H1 (cell line): ENCODE data around the gene HNRNPM. TPM values are rescaled to one million over a fixed set of nuclear protein-coding genes. Genes with fewer than 3 reads are reported as not detected.

Experiments used
- CTCF ChIA-PET: fragments of 300-600 bp; sonication (Branson Sonifier 250); formaldehyde crosslinking; loops from one replicate; lab custom pipeline; 2021; ENCODE audit not compliant: partially characterized antibody; lab: Charles Lee
- POLR2A ChIA-PET: fragments of 300-600 bp; sonication (Branson Sonifier 250); formaldehyde crosslinking; loops from one replicate; lab custom pipeline; 2021; ENCODE audit warnings: inconsistent platforms; ENCODE audit not compliant: partially characterized antibody; lab: Charles Lee
- DNase-seq, 2 experiments: peaks; one replicate each; pipeline versions ENCODE4 v3.0.0 to v3.0.0-alpha.2; 2010 to 2022; ENCODE audit warnings: low spot score in 2 of 2, low read depth in 1 of 2, mixed read lengths in 1 of 2
- FAIRE-seq: peaks from 2 replicates; lab custom pipeline; 2011; peaks lifted over from hg19 to GRCh38; lab: Jason Lieb, UNC
- H2AFZ ChIP-seq: 2 replicates; pipeline ENCODE4 v1.8.1; 2012; ENCODE audit warnings: low read length, inconsistent platforms
- H2AK5ac ChIP-seq: 2 replicates; pipeline ENCODE4 v1.6.1; 2013; ENCODE audit warnings: low read depth, low read length
- H2BK120ac ChIP-seq: replicated peaks from 2 replicates; pipeline ENCODE3; 2013; ENCODE audit warnings: low read depth, low read length, inconsistent platforms
- H2BK12ac ChIP-seq: 2 replicates; pipeline ENCODE4 v1.6.1; 2013; ENCODE audit warnings: low read depth, low read length
- H2BK15ac ChIP-seq: 2 replicates; pipeline ENCODE4 v1.6.1; 2013; ENCODE audit warnings: low read length
- H2BK20ac ChIP-seq: 2 replicates; pipeline ENCODE4 v1.6.1; 2013; ENCODE audit warnings: low read length
- H2BK5ac ChIP-seq: 2 replicates; pipeline ENCODE4 v1.6.1; 2013; ENCODE audit warnings: low read depth, low read length
- H3K14ac ChIP-seq: 2 replicates; pipeline ENCODE4 v1.6.1; 2013; ENCODE audit warnings: inconsistent platforms; ENCODE audit not compliant: insufficient read length
- H3K18ac ChIP-seq: 2 replicates; pipeline ENCODE4 v1.6.1; 2013; ENCODE audit warnings: low read length; ENCODE audit errors: extremely low read depth
- H3K23ac ChIP-seq: 2 replicates; pipeline ENCODE4 v1.6.1; 2013; ENCODE audit warnings: inconsistent platforms; ENCODE audit not compliant: insufficient read length
- H3K23me2 ChIP-seq: 2 replicates; pipeline ENCODE4 v1.6.1; 2013; ENCODE audit warnings: low read depth, low read length
- H3K27ac ChIP-seq: 2 replicates; pipeline ENCODE4 v1.6.1; 2011; ENCODE audit warnings: low read depth, low read length, inconsistent platforms
- H3K27me3 ChIP-seq, 4 experiments: replicated peaks in 1 of 4; 1 replicate in 1 of 4; 2 replicates in 3 of 4; pipeline versions ENCODE4 v1.6.1 to v1.8.1; 2011 to 2013; ENCODE audit warnings: low read length in 3 of 4, mild to moderate bottlenecking in 3 of 4, inconsistent platforms in 2 of 4, mixed read lengths in 2 of 4, moderate library complexity in 1 of 4; ENCODE audit not compliant: control insufficient read depth in 3 of 4, insufficient read depth in 3 of 4; ENCODE audit errors: extremely low read depth in 1 of 4
- H3K36me3 ChIP-seq, 4 experiments: 2 replicates each; pipeline versions ENCODE4 v1.6.1 to v1.8.1; 2011 to 2013; ENCODE audit warnings: mild to moderate bottlenecking in 4 of 4, low read length in 3 of 4, moderate library complexity in 2 of 4, control low read depth in 1 of 4, inconsistent platforms in 1 of 4; ENCODE audit not compliant: insufficient read depth in 4 of 4, control insufficient read depth in 2 of 4
- H3K4ac ChIP-seq: replicated peaks from 2 replicates; pipeline ENCODE3; 2013; ENCODE audit warnings: low read length, low read depth, mixed read lengths, inconsistent platforms; ENCODE audit not compliant: insufficient read length
- H3K4me1 ChIP-seq, 4 experiments: replicated peaks in 1 of 4; 1 replicate in 1 of 4; 2 replicates in 3 of 4; pipeline versions ENCODE4 v1.6.1 to v1.8.1; 2011 to 2013; ENCODE audit warnings: low read length in 3 of 4, inconsistent platforms in 2 of 4, mixed read lengths in 1 of 4; ENCODE audit not compliant: insufficient read depth in 4 of 4, control insufficient read depth in 3 of 4
- H3K4me2 ChIP-seq, 2 experiments: 2 replicates each; pipeline versions ENCODE4 v1.6.1 to v1.8.1; 2011 to 2013; ENCODE audit warnings: low read depth in 2 of 2, low read length in 2 of 2, control low read depth in 1 of 2, inconsistent platforms in 1 of 2, mild to moderate bottlenecking in 1 of 2; ENCODE audit not compliant: insufficient read depth in 1 of 2
- H3K4me3 ChIP-seq, 4 experiments: fragments of 200-600, 300-600 bp in 1 of 4; sonication (generic), shearing (Covaris generic), sonication (Bioruptor Twin) in 1 of 4; 2 replicates each; pipeline versions ENCODE4 v1.5.1 to v1.8.1; 2011 to 2016; ENCODE audit warnings: low read length in 4 of 4, low read depth in 3 of 4, control low read depth in 2 of 4, inconsistent platforms in 2 of 4, mild to moderate bottlenecking in 2 of 4, mixed read lengths in 1 of 4, moderate library complexity in 1 of 4; ENCODE audit not compliant: insufficient read depth in 2 of 4; ENCODE audit errors: extremely low read depth in 1 of 4
- H3K56ac ChIP-seq: replicated peaks from 2 replicates; pipeline ENCODE3; 2013; ENCODE audit warnings: low read depth, mild to moderate bottlenecking, mixed read lengths, low read length, inconsistent platforms; ENCODE audit not compliant: insufficient read length
- H3K79me1 ChIP-seq: 2 replicates; pipeline ENCODE4 v1.6.1; 2013; ENCODE audit warnings: low read depth, low read length, control low read depth
- H3K79me2 ChIP-seq, 2 experiments: 2 replicates each; pipeline versions ENCODE4 v1.6.1 to v1.8.1; 2012 to 2013; ENCODE audit warnings: low read length in 2 of 2, mild to moderate bottlenecking in 2 of 2, inconsistent platforms in 1 of 2; ENCODE audit not compliant: insufficient read depth in 2 of 2, control insufficient read depth in 1 of 2
- H3K9ac ChIP-seq, 4 experiments: replicated peaks in 1 of 4; 1 replicate in 1 of 4; 2 replicates in 3 of 4; pipeline versions ENCODE4 v1.6.1 to v1.8.1; 2011 to 2013; ENCODE audit warnings: low read depth in 3 of 4, low read length in 3 of 4, control low read depth in 2 of 4, mild to moderate bottlenecking in 2 of 4, moderate library complexity in 2 of 4, inconsistent platforms in 1 of 4; ENCODE audit errors: extremely low read depth in 1 of 4
- H3K9me3 ChIP-seq, 2 experiments: 2 replicates each; pipeline versions ENCODE4 v1.6.1 to v1.8.1; 2012 to 2013; ENCODE audit warnings: mild to moderate bottlenecking in 2 of 2, moderate library complexity in 2 of 2, control low read depth in 1 of 2, inconsistent platforms in 1 of 2, low read depth in 1 of 2, low read length in 1 of 2, mixed read lengths in 1 of 2; ENCODE audit not compliant: insufficient read depth in 2 of 2
- H4K20me1 ChIP-seq, 2 experiments: replicated peaks in 1 of 2; 2 replicates each; pipeline versions ENCODE3 to v1.8.1; 2011 to 2013; ENCODE audit warnings: inconsistent platforms in 2 of 2, low read length in 2 of 2, mild to moderate bottlenecking in 1 of 2; ENCODE audit not compliant: insufficient read depth in 2 of 2, control insufficient read depth in 1 of 2
- H4K5ac ChIP-seq: 2 replicates; pipeline ENCODE4 v1.6.1; 2013; ENCODE audit warnings: low read length, low read depth, mixed read lengths, inconsistent platforms; ENCODE audit not compliant: insufficient read length
- H4K8ac ChIP-seq: 2 replicates; pipeline ENCODE4 v1.8.0; 2013; ENCODE audit warnings: mild to moderate bottlenecking, moderate library complexity, low read length, inconsistent platforms; ENCODE audit not compliant: insufficient read depth; ENCODE audit errors: extremely low read depth
- H4K91ac ChIP-seq: replicated peaks from 2 replicates; pipeline ENCODE3; 2013; ENCODE audit warnings: low read length, mixed read lengths, inconsistent platforms; ENCODE audit not compliant: insufficient read length
- CEBPB ChIP-seq: IDR thresholded peaks from 2 replicates; pipeline ENCODE4 v1.6.1; 2012; ENCODE audit warnings: low read depth, low read length
- GABPA ChIP-seq: IDR thresholded peaks from 2 replicates; pipeline ENCODE4 v1.6.1; 2011; ENCODE audit warnings: mild to moderate bottlenecking, low read length, moderate library complexity, borderline replicate concordance; ENCODE audit not compliant: insufficient read depth
- NRF1 ChIP-seq: IDR thresholded peaks from 2 replicates; pipeline ENCODE4 v1.6.1; 2011; ENCODE audit warnings: mild to moderate bottlenecking, low read depth, low read length, improper control_type of control experiment
- POU5F1 ChIP-seq: IDR thresholded peaks from 2 replicates; pipeline ENCODE4 v1.6.1; 2011; ENCODE audit warnings: low read depth, mild to moderate bottlenecking, low read length, moderate library complexity
- WGBS, 2 experiments: shearing (Covaris generic) in 1 of 2; methylation state at CpG; one replicate each; pipeline versions ENCODE4 v1.1.6 to v1.1.7; 2013 to 2015; ENCODE audit warnings: low lambda C conversion rate in 2 of 2, mixed read lengths in 2 of 2, inconsistent platforms in 1 of 2, low coverage in 1 of 2, missing lambda C conversion rate in 1 of 2; ENCODE audit not compliant: insufficient replicate concordance in 2 of 2, insufficient coverage in 1 of 2, insufficient read length in 1 of 2; ENCODE audit errors: extremely low coverage in 1 of 2, missing lambda C conversion rate in 1 of 2; 5-methylcytosine and 5-hydroxymethylcytosine counted together
- polyA plus RNA-seq, 7 experiments: library from polyadenylated mRNA; depleted of rRNA in 3 of 7; stranded (reverse) in 5 of 7; unstranded in 2 of 7; fragments of >200 nt in 5 of 7; fragments of 200-250 nt in 2 of 7; gene quantifications; 1 replicate in 5 of 7; 2 replicates in 1 of 7; 4 replicates in 1 of 7; pipeline versions ENCODE4 v1.2.1 to v1.2.3, GENCODE V29; 2011 to 2013; ENCODE audit warnings: missing spikeins in 2 of 7, mixed read lengths in 2 of 7
- total RNA-seq: library from RNA; stranded (reverse); fragmentation: NEBNext Ultra II Directional; extraction: Animal tissue kit (Norgen Biotek cat#: 25700); gene quantifications from 2 replicates; pipeline ENCODE4 v1.2.1, GENCODE V29; 2021

The HNRNPM gene
- total and polyA plus RNA-seq, 2 of the 8 experiments (the other 6 are each of a cell fraction or from before 2014, with no cell fraction given): 375 to 474 TPM

GRCh38 chr19:8517551-8518442 lies 73.0 kb downstream of the HNRNPM start:
- Histone ChIP-seq H3K56ac (no peak overlapping the region), H4K91ac (no peak overlapping the region), H3K4me1 (peaks cover 0 to 6% (median 4%) of the 10 kb centered on the region in 4 experiments; a peak in 4 of 7 replicates), H3K9me3 (no peaks in the 10 kb centered on the region), H4K5ac (no peak overlapping the region), H2BK15ac (no peak overlapping the region), H3K14ac (no peak overlapping the region), H2BK12ac (0 out of 2 replicates have a peak overlapping the region, but pooled peaks have one; percentile 33), H2AK5ac (no peak overlapping the region), H3K18ac (no peak overlapping the region), H2AFZ (no peak overlapping the region), H3K27ac (no peak overlapping the region), H3K4me2 (no peak overlapping the region), H4K20me1 (no peaks in the 10 kb centered on the region), H3K9ac (no peak overlapping the region), H3K23me2 (no peaks in the 10 kb centered on the region; the same call in 1 of the 2 replicates), H3K79me1 (no peaks in the 10 kb centered on the region), H2BK120ac (no peak overlapping the region), H3K23ac (no peak overlapping the region), H4K8ac (no peak overlapping the region), H2BK5ac (no peak overlapping the region), H2BK20ac (no peak overlapping the region), H3K36me3 (no peaks in the 10 kb centered on the region), H3K79me2 (no peaks in the 10 kb centered on the region), H3K4me3 (no peak overlapping the region), H3K4ac (no peak overlapping the region), H3K27me3 (no peaks in the 10 kb centered on the region)
- no peak for DNase-seq
- peak; percentile 19 for FAIRE-seq
- ChIA-PET POLR2A (interaction anchor here (0.6 to 0.7 kb wide), 5 partner anchors 10 to 211 kb away, joined by 3 to 5 read pairs (median 3); no protein-coding TSS in a partner anchor), CTCF (interaction anchor here (0.7 to 3.1 kb wide), 4 partner anchors 27 to 75 kb away, joined by 3 to 14 read pairs (median 6); no protein-coding TSS in a partner anchor)
- whole genome bisulfite sequencing, 2 experiments: 86% methylated on average over 10 of the region's 10 CpGs; no CpG with 5 or more reads in 1 of the 2 experiments
- no peak for TF ChIP-seq NRF1
- no peak for TF ChIP-seq CEBPB
- no peak for TF ChIP-seq GABPA
- no peak for TF ChIP-seq POU5F1
